Endothelial cell of umbilical vein (primary cell): Measurements from ENCODE around the gene HSD17B2.

Experiments
- EZH2 ChIP-seq: IDR thresholded peaks from 2 replicates; pipeline ENCODE4 v1.6.1; 2012; ENCODE audit warnings: borderline replicate concordance, low read depth, mild to moderate bottlenecking, moderate library complexity, low read length, inconsistent platforms; ENCODE audit not compliant: severe bottlenecking
- FOS ChIP-seq: IDR thresholded peaks from 2 replicates; pipeline ENCODE4 v1.6.1; 2011; ENCODE audit warnings: mild to moderate bottlenecking, low read length, moderate library complexity, borderline replicate concordance; ENCODE audit not compliant: insufficient read depth
- MYC ChIP-seq: IDR thresholded peaks from one replicate; pipeline ENCODE4 v1.6.1; 2011; ENCODE audit warnings: mild to moderate bottlenecking, low read depth, low read length
- POLR2A ChIP-seq: IDR thresholded peaks from 2 replicates; pipeline ENCODE4 v1.6.1; 2012; ENCODE audit warnings: low read depth, mild to moderate bottlenecking, control low read depth, low read length
- POLR2AphosphoS5 ChIP-seq: IDR thresholded peaks from 2 replicates; pipeline ENCODE4 v1.6.1; 2012; ENCODE audit warnings: low read depth, mild to moderate bottlenecking, control low read depth, low read length, moderate library complexity; ENCODE audit not compliant: insufficient read depth
- TF ChIP-seq, protein P1 (sequence below), 2 donors: IDR thresholded peaks; 1 replicate in 1 of 2; 2 replicates in 1 of 2; pipeline ENCODE4 v1.5.1; 2011; ENCODE audit warnings: low read length in 2 of 2, mild to moderate bottlenecking in 2 of 2, moderate library complexity in 2 of 2, control low read depth in 1 of 2, inconsistent platforms in 1 of 2, low read depth in 1 of 2; ENCODE audit not compliant: insufficient read depth in 1 of 2; ENCODE audit errors: extremely low read depth in 1 of 2
- TF ChIP-seq, protein P2 (sequence below): IDR thresholded peaks from 2 replicates; pipeline ENCODE4 v1.6.1; 2011; ENCODE audit not compliant: insufficient read depth, insufficient read length

DNA sequence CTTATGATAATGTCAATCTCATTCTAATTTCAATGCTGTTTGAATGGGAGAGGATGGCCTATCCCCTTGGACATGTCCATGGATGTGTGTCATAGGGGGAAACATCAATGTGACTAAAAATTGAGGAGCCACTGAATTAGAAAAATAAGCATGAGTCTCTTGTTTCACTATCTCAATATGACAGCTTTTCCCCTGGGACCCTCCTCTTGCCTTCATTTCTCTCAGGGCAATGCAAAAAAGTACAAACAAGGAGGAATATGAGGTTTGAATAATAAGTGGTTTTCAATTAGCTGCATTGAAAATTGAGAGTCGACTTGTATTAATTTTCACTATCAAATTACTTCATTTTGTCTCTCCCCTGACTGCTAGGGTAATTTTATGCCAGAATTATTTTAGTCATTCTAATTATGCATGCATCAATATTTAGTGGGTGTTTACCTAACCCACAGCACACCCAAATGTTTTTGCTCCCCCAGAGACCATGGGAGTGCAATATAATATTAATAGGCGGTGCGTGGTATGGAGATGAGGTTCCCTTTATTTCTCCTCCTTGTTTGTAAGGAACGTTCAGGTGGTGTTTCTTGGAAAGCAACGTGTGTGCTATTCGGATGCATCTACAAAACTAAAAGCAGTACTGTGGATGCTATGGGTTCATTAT lies 17.0 kb upstream of the HSD17B2 start:
- TF ChIP-seq FOS (no peak), MYC (no peak), POLR2AphosphoS5 (no peak), POLR2A (no peak), EZH2 (no peak)
- TF ChIP-seq, protein P1, sequence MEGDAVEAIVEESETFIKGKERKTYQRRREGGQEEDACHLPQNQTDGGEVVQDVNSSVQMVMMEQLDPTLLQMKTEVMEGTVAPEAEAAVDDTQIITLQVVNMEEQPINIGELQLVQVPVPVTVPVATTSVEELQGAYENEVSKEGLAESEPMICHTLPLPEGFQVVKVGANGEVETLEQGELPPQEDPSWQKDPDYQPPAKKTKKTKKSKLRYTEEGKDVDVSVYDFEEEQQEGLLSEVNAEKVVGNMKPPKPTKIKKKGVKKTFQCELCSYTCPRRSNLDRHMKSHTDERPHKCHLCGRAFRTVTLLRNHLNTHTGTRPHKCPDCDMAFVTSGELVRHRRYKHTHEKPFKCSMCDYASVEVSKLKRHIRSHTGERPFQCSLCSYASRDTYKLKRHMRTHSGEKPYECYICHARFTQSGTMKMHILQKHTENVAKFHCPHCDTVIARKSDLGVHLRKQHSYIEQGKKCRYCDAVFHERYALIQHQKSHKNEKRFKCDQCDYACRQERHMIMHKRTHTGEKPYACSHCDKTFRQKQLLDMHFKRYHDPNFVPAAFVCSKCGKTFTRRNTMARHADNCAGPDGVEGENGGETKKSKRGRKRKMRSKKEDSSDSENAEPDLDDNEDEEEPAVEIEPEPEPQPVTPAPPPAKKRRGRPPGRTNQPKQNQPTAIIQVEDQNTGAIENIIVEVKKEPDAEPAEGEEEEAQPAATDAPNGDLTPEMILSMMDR (IDR thresholded peaks at IDR 0.05; ENCODE audit: extremely low read depth in 1 of 2, insufficient read depth in 1 of 2, low read depth in 1 of 2, low read length in 2 of 2): no peak
- TF ChIP-seq, protein P2, sequence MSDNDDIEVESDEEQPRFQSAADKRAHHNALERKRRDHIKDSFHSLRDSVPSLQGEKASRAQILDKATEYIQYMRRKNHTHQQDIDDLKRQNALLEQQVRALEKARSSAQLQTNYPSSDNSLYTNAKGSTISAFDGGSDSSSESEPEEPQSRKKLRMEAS: no peak
